Measurements from ENCODE around the gene SLC25A13. TPM values are rescaled to one million over a fixed set of nuclear protein-coding genes. Genes with fewer than 3 reads are reported as not detected.
A peak's percentile ranks its signal among the peaks of the same experiment; 100 is the strongest.
"Not testable (repeated sequence)": the region's sequence is repeated elsewhere in the genome, so short reads cannot be mapped to it uniquely, and the experiment has no call there.

Gene SLC25A13
- total and polyA plus RNA-seq, 2 donors (not counting 1 experiment from before 2014, with no cell fraction given) = 6.9 to 12.0 TPM

GRCh38 chr7:96359876-96360275, 38.0 kb upstream of the SLC25A13 start:
- H3K4me3 ChIP-seq (replicated peaks in 1 of 4; ENCODE audit: control extremely low read depth in 1 of 4, insufficient read depth in 1 of 4, low read depth in 3 of 4, low read length in 4 of 4) = no peak overlapping the region
- TF ChIP-seq EZH2 (IDR thresholded peaks at IDR 0.05; ENCODE audit: low read length, missing control alignments) (no peak), CTCF (conservative IDR thresholded peaks at IDR 0.05 in 1 of 2, IDR thresholded peaks at IDR 0.05 in 1 of 2; ENCODE audit: low read depth in 1 of 2, low read length in 2 of 2) (no peak)
- no peak overlapping the region for H2AFZ ChIP-seq (ENCODE audit: low read length)
- no peaks in the 10 kb centered on the region for H3K36me3 ChIP-seq (ENCODE audit: control insufficient read depth, insufficient read depth, low read length)
- H3K27ac ChIP-seq (ENCODE audit: insufficient read depth, low read length) = no peak overlapping the region
- H3K4me2 ChIP-seq (ENCODE audit: extremely low read depth, insufficient read depth, low read length) = no peak overlapping the region
- H3K4me1 ChIP-seq (ENCODE audit: control insufficient read depth, extremely low read depth, insufficient read depth, low read length) = no peaks in the 10 kb centered on the region
- H3K27me3 ChIP-seq (ENCODE audit: control insufficient read depth, insufficient read depth, low read length) = no peaks in the 10 kb centered on the region
- H3K9ac ChIP-seq (ENCODE audit: insufficient read depth, low read length) = no peak overlapping the region
- no peak for DNase-seq (ENCODE audit: low read depth in 2 of 2)
- no peaks in the 10 kb centered on the region for H3K9me3 ChIP-seq (ENCODE audit: control insufficient read depth, insufficient read depth, low read depth, low read length)
- H3K79me2 ChIP-seq (ENCODE audit: control insufficient read depth, insufficient read depth, low read length) = no peaks in the 10 kb centered on the region
- no peaks in the 10 kb centered on the region for H4K20me1 ChIP-seq (ENCODE audit: control insufficient read depth, extremely low read depth, insufficient read depth, low read length)

GRCh38 chr7:96358236-96358971, 36.5 kb upstream of the SLC25A13 start:
- H2AFZ ChIP-seq (ENCODE audit: low read length); H3K27ac ChIP-seq (ENCODE audit: insufficient read depth, low read length); H3K4me3 ChIP-seq (replicated peaks in 1 of 4; ENCODE audit: control extremely low read depth in 1 of 4, insufficient read depth in 1 of 4, low read depth in 3 of 4, low read length in 4 of 4); H3K9ac ChIP-seq (ENCODE audit: insufficient read depth, low read length); DNase-seq (ENCODE audit: low read depth in 2 of 2); H3K4me1 ChIP-seq (ENCODE audit: control insufficient read depth, extremely low read depth, insufficient read depth, low read length); H3K27me3 ChIP-seq (ENCODE audit: control insufficient read depth, insufficient read depth, low read length); H3K79me2 ChIP-seq (ENCODE audit: control insufficient read depth, insufficient read depth, low read length); H3K36me3 ChIP-seq (ENCODE audit: control insufficient read depth, insufficient read depth, low read length); H3K9me3 ChIP-seq (ENCODE audit: control insufficient read depth, insufficient read depth, low read depth, low read length); H4K20me1 ChIP-seq (ENCODE audit: control insufficient read depth, extremely low read depth, insufficient read depth, low read length); H3K4me2 ChIP-seq (ENCODE audit: extremely low read depth, insufficient read depth, low read length): not testable (repeated sequence)

DNA sequence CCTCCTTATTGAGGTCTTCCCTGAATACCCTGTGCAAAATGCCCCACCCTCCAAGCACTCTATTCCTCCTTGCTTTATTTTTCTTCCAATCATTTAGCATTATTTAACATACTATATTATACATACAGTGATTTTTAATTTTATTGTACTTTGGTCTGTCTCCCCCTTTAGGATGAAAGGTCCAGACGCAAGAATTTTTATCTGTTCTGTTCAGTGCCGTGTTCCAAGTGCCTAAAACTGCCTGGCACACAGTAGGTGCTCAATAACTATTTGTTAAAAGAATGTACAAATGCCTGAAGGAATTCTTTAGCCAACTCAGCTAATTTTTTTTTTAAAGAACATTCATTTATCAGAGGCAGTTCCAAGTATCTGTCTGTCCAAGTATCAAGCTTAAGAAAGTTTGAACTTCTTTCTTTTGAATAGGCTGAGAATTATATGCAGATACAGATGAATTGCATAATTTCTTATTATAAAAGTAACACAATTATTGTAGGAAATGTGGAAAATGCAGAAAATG, 34.1 kb upstream of the SLC25A13 start:
- H3K27me3 ChIP-seq (ENCODE audit: control insufficient read depth, insufficient read depth, low read length) = no peaks in the 10 kb centered on the region
- TF ChIP-seq EZH2 (IDR thresholded peaks at IDR 0.05; ENCODE audit: low read length, missing control alignments) = no peak
- TF ChIP-seq CTCF (conservative IDR thresholded peaks at IDR 0.05 in 1 of 2, IDR thresholded peaks at IDR 0.05 in 1 of 2; ENCODE audit: low read depth in 1 of 2, low read length in 2 of 2) = peak in 1 of 2 donors; percentile 2
- no peak overlapping the region for H2AFZ ChIP-seq (ENCODE audit: low read length)

More for the DNA sequence above, 34.1 kb upstream of the SLC25A13 start:
- no peaks in the 10 kb centered on the region for H3K79me2 ChIP-seq (ENCODE audit: control insufficient read depth, insufficient read depth, low read length)
- no peaks in the 10 kb centered on the region for H3K9me3 ChIP-seq (ENCODE audit: control insufficient read depth, insufficient read depth, low read depth, low read length)
- H3K4me1 ChIP-seq (ENCODE audit: control insufficient read depth, extremely low read depth, insufficient read depth, low read length) = no peaks in the 10 kb centered on the region
- no peak overlapping the region for H3K9ac ChIP-seq (ENCODE audit: insufficient read depth, low read length)
- H3K27ac ChIP-seq (ENCODE audit: insufficient read depth, low read length) = no peak overlapping the region
- DNase-seq (ENCODE audit: low read depth in 2 of 2) = no peak
- H3K36me3 ChIP-seq (ENCODE audit: control insufficient read depth, insufficient read depth, low read length) = no peaks in the 10 kb centered on the region
- no peaks in the 10 kb centered on the region for H4K20me1 ChIP-seq (ENCODE audit: control insufficient read depth, extremely low read depth, insufficient read depth, low read length)
- H3K4me3 ChIP-seq (replicated peaks in 1 of 4; ENCODE audit: control extremely low read depth in 1 of 4, insufficient read depth in 1 of 4, low read depth in 3 of 4, low read length in 4 of 4) = no peak overlapping the region
- H3K4me2 ChIP-seq (ENCODE audit: extremely low read depth, insufficient read depth, low read length) = no peak overlapping the region
